A673 (cell line): ENCODE measurements around the gene OLIG2. TPM values are rescaled to one million over a fixed set of nuclear protein-coding genes. Genes with fewer than 3 reads are reported as not detected.

Experiments
- BruUV-seq: library from RNA; stranded (reverse); fragments of 400-500 nt; replicated peaks from 2 replicates; lab custom pipeline; 2021; lab: Mats Ljungman, UMichigan
- CTCF ChIA-PET: fragments of 300-600 bp; sonication (Branson Sonifier 250); formaldehyde crosslinking; loops from one replicate; lab custom pipeline; 2022; ENCODE audit warnings: antibody characterized with exemption; lab: Charles Lee
- POLR2A ChIA-PET: fragments of 300-600 bp; sonication (Branson Sonifier 250); formaldehyde crosslinking; loops from one replicate; lab custom pipeline; 2022; ENCODE audit warnings: antibody characterized with exemption; ENCODE audit not compliant: low non-redundant PET; lab: Charles Lee
- DNase-seq: peaks from one replicate; pipeline ENCODE4 v3.0.0-alpha.2; 2015; ENCODE audit warnings: low spot score
- H3K27ac ChIP-seq: fragments of 200-600 bp; sonication (generic); 2 replicates; pipeline ENCODE4 v1.5.1; 2016; ENCODE audit warnings: mixed run types, low read depth, mild to moderate bottlenecking, mixed read lengths, antibody characterized with exemption, low read length; ENCODE audit not compliant: poor library complexity, severe bottlenecking
- H3K27me3 ChIP-seq: fragments of 200-600 bp; sonication (generic); replicated peaks from 2 replicates; pipeline ENCODE4 v1.6.1; 2017; ENCODE audit warnings: mixed run types, low read depth, mild to moderate bottlenecking, mixed read lengths, antibody characterized with exemption, low read length; ENCODE audit not compliant: insufficient read depth, poor library complexity
- H3K36me3 ChIP-seq: fragments of 200-600 bp; sonication (generic); 2 replicates; pipeline ENCODE4 v1.6.1; 2016; ENCODE audit warnings: mixed run types, mild to moderate bottlenecking, mixed read lengths, antibody characterized with exemption, low read length; ENCODE audit not compliant: insufficient read depth, poor library complexity, severe bottlenecking
- H3K4me1 ChIP-seq: fragments of 200-600 bp; sonication (generic); 2 replicates; pipeline ENCODE4 v1.6.1; 2017; ENCODE audit warnings: mixed run types, mild to moderate bottlenecking, mixed read lengths, antibody characterized with exemption, low read length; ENCODE audit not compliant: insufficient read depth, poor library complexity, severe bottlenecking
- H3K4me3 ChIP-seq: fragments of 200-600 bp; sonication (generic); 2 replicates; pipeline ENCODE4 v1.5.1; 2016; ENCODE audit warnings: low read depth, mixed run types, mild to moderate bottlenecking, mixed read lengths, low read length; ENCODE audit not compliant: poor library complexity, severe bottlenecking
- H3K9me3 ChIP-seq: fragments of 200-600 bp; sonication (generic); 2 replicates; pipeline ENCODE4 v1.6.1; 2016; ENCODE audit warnings: mixed run types, low read depth, mild to moderate bottlenecking, mixed read lengths, antibody characterized with exemption, low read length; ENCODE audit not compliant: poor library complexity, severe bottlenecking
- CTCF ChIP-seq: fragments of 300-800, 200-600 bp; sonication (generic); conservative IDR thresholded peaks from 2 replicates; pipeline ENCODE4 v1.5.1; 2017; ENCODE audit warnings: low read depth, mild to moderate bottlenecking, antibody characterized with exemption, low read length, moderate library complexity, mixed read lengths
- EZH2 ChIP-seq: fragments of 200-600 bp; sonication (generic); IDR thresholded peaks from 2 replicates; pipeline ENCODE4 v1.6.1; 2017; ENCODE audit warnings: borderline replicate concordance, low read depth, mild to moderate bottlenecking, mixed read lengths, antibody characterized with exemption, low read length; ENCODE audit not compliant: poor library complexity, severe bottlenecking
- intact Hi-C: fragments of 100-400 bp; cut with micrococcal nuclease; formaldehyde crosslinking; loops from one replicate; pipeline ENCODE4 v1.10.0; 2022; ENCODE audit not compliant: unreplicated experiment
- total RNA-seq: library from RNA; stranded (reverse); gene quantifications from 2 replicates; pipeline ENCODE4 v1.2.3, GENCODE V29; 2021

Gene OLIG2
- total RNA-seq, 1 experiment from 2014 or later = not detected

GRCh38 chr21:33061233-33061632, 35.5 kb downstream of the OLIG2 start:
- DNase-seq = no peak
- Histone ChIP-seq H3K27me3 (peaks cover 81% of the 10 kb centered on the region), H3K27ac (no peak overlapping the region), H3K4me3 (no peak overlapping the region), H3K9me3 (no peaks in the 10 kb centered on the region), H3K36me3 (no peaks in the 10 kb centered on the region), H3K4me1 (no peaks in the 10 kb centered on the region)
- CTCF ChIA-PET = no interaction called here
- intact Hi-C loops = no loop called here
- no peak for TF ChIP-seq CTCF
- no peak for TF ChIP-seq EZH2
- POLR2A ChIA-PET = no interaction called here
- no TSS peak for BruUV-seq

GRCh38 chr21:33063375-33063883, 37.7 kb downstream of the OLIG2 start:
- ChIA-PET CTCF (interaction anchor here (0.7 kb wide), 1 partner anchor 10 kb away, joined by 9 read pairs; no protein-coding TSS in a partner anchor), POLR2A (no interaction called here)
- Histone ChIP-seq H3K36me3 (no peaks in the 10 kb centered on the region), H3K27me3 (peaks cover 85% of the 10 kb centered on the region), H3K4me1 (no peaks in the 10 kb centered on the region), H3K27ac (no peak overlapping the region), H3K9me3 (no peaks in the 10 kb centered on the region), H3K4me3 (no peak overlapping the region)
- no TSS peak for BruUV-seq
- intact Hi-C loops = no loop called here
- no peak for DNase-seq
- no peak for TF ChIP-seq CTCF
- no peak for TF ChIP-seq EZH2

- Histone ChIP-seq H3K27me3 (peaks cover 85% of the 10 kb centered on the region), H3K9me3 (peaks cover 2% of the 10 kb centered on the region), H3K4me1 (no peaks in the 10 kb centered on the region), H3K36me3 (no peaks in the 10 kb centered on the region), H3K27ac (no peak overlapping the region), H3K4me3 (no peak overlapping the region)
- no peak for DNase-seq
- intact Hi-C loops = no loop called here
- POLR2A ChIA-PET = no interaction called here
- CTCF ChIA-PET = no interaction called here
- no TSS peak for BruUV-seq
- TF ChIP-seq CTCF = no peak
- no peak for TF ChIP-seq EZH2
Observed at GRCh38 chr21:33063907-33064622, 38.3 kb downstream of the OLIG2 start.
